IMR-90 (cell line): ENCODE results near the gene TIMM9. TPM values are rescaled to one million over a fixed set of nuclear protein-coding genes. Genes with fewer than 3 reads are reported as not detected.

Experiments used
- ATAC-seq: fragments of 200-7000 bp; cut with Tn5 transposase; 2 replicates; pipeline ENCODE4 v1.9.1; 2020; ENCODE audit warnings: low read depth, mild to moderate bottlenecking, moderate library complexity
- BruUV-seq: library from RNA; stranded (reverse); fragments of 400-500 nt; replicated peaks from 2 replicates; lab custom pipeline; 2021; lab: Mats Ljungman, UMichigan
- CTCF ChIA-PET: fragments of 300-600 bp; formaldehyde crosslinking; extraction: SDS; loops from one replicate; lab custom pipeline; 2021; ENCODE audit warnings: antibody characterized with exemption; lab: Yijun Ruan, JAX
- POLR2A ChIA-PET: fragments of 300-600 bp; sonication (Branson Sonifier 250); formaldehyde crosslinking; loops from one replicate; lab custom pipeline; 2022; ENCODE audit warnings: antibody characterized with exemption; ENCODE audit not compliant: unreplicated experiment; lab: Charles Lee
- DNase-seq: peaks from one replicate; pipeline ENCODE4 v3.0.0; 2013
- H2AFZ ChIP-seq: replicated peaks from 2 replicates; pipeline ENCODE3; 2013; ENCODE audit warnings: low read length, mild to moderate bottlenecking; ENCODE audit not compliant: poor library complexity
- H2AK5ac ChIP-seq: 2 replicates; pipeline ENCODE4 v1.6.1; 2013; ENCODE audit warnings: low read depth, low read length, inconsistent platforms
- H2AK9ac ChIP-seq: replicated peaks from 2 replicates; pipeline ENCODE3; 2013; ENCODE audit warnings: mild to moderate bottlenecking, low read depth, low read length, moderate library complexity; ENCODE audit not compliant: poor library complexity
- H2BK120ac ChIP-seq: 2 replicates; pipeline ENCODE4 v1.6.1; 2013; ENCODE audit warnings: low read depth, low read length, inconsistent platforms
- H2BK15ac ChIP-seq: 3 replicates; pipeline ENCODE4 v1.6.1; 2013; ENCODE audit warnings: low read depth, low read length, inconsistent platforms
- H2BK20ac ChIP-seq: 2 replicates; pipeline ENCODE4 v1.6.1; 2013; ENCODE audit warnings: low read depth, mild to moderate bottlenecking, inconsistent platforms, low read length, moderate library complexity
- H2BK5ac ChIP-seq: 2 replicates; pipeline ENCODE4 v1.6.1; 2013; ENCODE audit warnings: mild to moderate bottlenecking, low read depth, low read length, inconsistent platforms; ENCODE audit not compliant: poor library complexity, severe bottlenecking
- H3K14ac ChIP-seq: replicated peaks from 2 replicates; pipeline ENCODE4 v1.6.1; 2013; ENCODE audit warnings: low read depth, low read length, inconsistent platforms
- H3K18ac ChIP-seq: 2 replicates; pipeline ENCODE4 v1.6.1; 2013; ENCODE audit warnings: low read depth, low read length, control low read depth
- H3K23ac ChIP-seq: 2 replicates; pipeline ENCODE4 v1.6.1; 2013; ENCODE audit warnings: low read depth, low read length, inconsistent platforms
- H3K27ac ChIP-seq: 2 replicates; pipeline ENCODE4 v1.5.1; 2013; ENCODE audit warnings: mild to moderate bottlenecking, control low read depth, low read length; ENCODE audit not compliant: insufficient read depth
- H3K27me3 ChIP-seq: 2 replicates; pipeline ENCODE4 v1.6.1; 2013; ENCODE audit warnings: low read length; ENCODE audit not compliant: control insufficient read depth, insufficient read depth
- H3K36me3 ChIP-seq: 2 replicates; pipeline ENCODE4 v1.6.1; 2013; ENCODE audit warnings: low read length, mixed read lengths; ENCODE audit not compliant: control insufficient read depth, insufficient read depth
- H3K4ac ChIP-seq: 2 replicates; pipeline ENCODE4 v1.6.1; 2013; ENCODE audit warnings: low read depth, low read length, inconsistent platforms
- H3K4me1 ChIP-seq: 2 replicates; pipeline ENCODE4 v1.6.1; 2013; ENCODE audit warnings: low read length, mixed read lengths; ENCODE audit not compliant: control insufficient read depth, insufficient read depth
- H3K4me2 ChIP-seq: 2 replicates; pipeline ENCODE4 v1.6.1; 2013; ENCODE audit warnings: low read depth, mild to moderate bottlenecking, control low read depth, low read length, moderate library complexity
- H3K4me3 ChIP-seq: 2 replicates; pipeline ENCODE4 v1.5.1; 2013; ENCODE audit warnings: low read depth, mild to moderate bottlenecking, control low read depth, low read length, moderate library complexity; ENCODE audit not compliant: insufficient read depth
- H3K56ac ChIP-seq: 2 replicates; pipeline ENCODE4 v1.6.1; 2013; ENCODE audit warnings: low read length, inconsistent platforms; ENCODE audit not compliant: insufficient read depth; ENCODE audit errors: extremely low read depth
- H3K79me1 ChIP-seq, 2 experiments: 2 replicates each; pipeline ENCODE4 v1.6.1; 2013; ENCODE audit warnings: low read length in 2 of 2, inconsistent platforms in 1 of 2, low read depth in 1 of 2
- H3K9ac ChIP-seq: 2 replicates; pipeline ENCODE4 v1.6.1; 2013; ENCODE audit warnings: low read depth, low read length, control low read depth
- H3K9me1 ChIP-seq: 2 replicates; pipeline ENCODE4 v1.6.1; 2013; ENCODE audit warnings: low read length, inconsistent platforms; ENCODE audit not compliant: insufficient read depth
- H3K9me3 ChIP-seq: 2 replicates; pipeline ENCODE4 v1.6.1; 2013; ENCODE audit warnings: low read length; ENCODE audit not compliant: control insufficient read depth, insufficient read depth
- H4K20me1 ChIP-seq: 2 replicates; pipeline ENCODE4 v1.6.1; 2013; ENCODE audit warnings: low read length, inconsistent platforms; ENCODE audit not compliant: insufficient read depth
- H4K5ac ChIP-seq: 2 replicates; pipeline ENCODE4 v1.6.1; 2013; ENCODE audit warnings: mild to moderate bottlenecking, low read depth, low read length, control low read depth
- H4K8ac ChIP-seq, 2 experiments: 2 replicates each; pipeline ENCODE4 v1.6.1; 2013; ENCODE audit warnings: low read depth in 2 of 2, low read length in 2 of 2, control low read depth in 1 of 2, inconsistent platforms in 1 of 2
- H4K91ac ChIP-seq: 2 replicates; pipeline ENCODE4 v1.6.1; 2013; ENCODE audit warnings: low read depth, low read length, inconsistent platforms; ENCODE audit not compliant: insufficient read depth
- CHD1 ChIP-seq: IDR thresholded peaks from 2 replicates; pipeline ENCODE4 v1.6.1; 2012; ENCODE audit warnings: low read depth, low read length, improper control_type of control experiment
- ELK1 ChIP-seq: fragments of 150-350 bp; IDR thresholded peaks from 2 replicates; pipeline ENCODE4 v1.6.1; 2016; ENCODE audit warnings: low read depth, mild to moderate bottlenecking, low read length, moderate library complexity, borderline replicate concordance
- FOS ChIP-seq: fragments of 150-350 bp; IDR thresholded peaks from 2 replicates; pipeline ENCODE4 v1.6.1; 2016; ENCODE audit warnings: low read depth, low read length
- MAFK ChIP-seq: IDR thresholded peaks from 2 replicates; pipeline ENCODE4 v1.6.1; 2012; ENCODE audit warnings: low read depth, low read length, improper control_type of control experiment
- MXI1 ChIP-seq: IDR thresholded peaks from 2 replicates; pipeline ENCODE4 v1.6.1; 2012; ENCODE audit warnings: low read depth, mild to moderate bottlenecking, low read length, moderate library complexity, borderline replicate concordance
- POLR2A ChIP-seq: IDR thresholded peaks from 2 replicates; pipeline ENCODE4 v1.6.1; 2012; ENCODE audit warnings: mild to moderate bottlenecking, low read depth, low read length
- USF2 ChIP-seq: fragments of 150-350 bp; IDR thresholded peaks from 2 replicates; pipeline ENCODE4 v1.6.1; 2017; ENCODE audit warnings: mild to moderate bottlenecking, antibody characterized with exemption, low read length, low read depth
- WGBS, 2 experiments: methylation state at CpG; one replicate each; pipeline versions ENCODE4 v1.1.5 to v1.1.7; 2013; ENCODE audit warnings: missing lambda C conversion rate in 2 of 2; ENCODE audit not compliant: insufficient read length in 1 of 2; ENCODE audit errors: extremely low coverage in 2 of 2; 5-methylcytosine and 5-hydroxymethylcytosine counted together
- dilution Hi-C: fragments of 300-500 bp; cut with HindIII; formaldehyde crosslinking; loops from one replicate; pipeline ENCODE4 v1.14.3; 2018; ENCODE audit warnings: low sequenced_read_pairs; ENCODE audit not compliant: unreplicated experiment
- in situ Hi-C: fragments of 300-500 bp; cut with MboI; formaldehyde crosslinking; loops from 3 replicates; pipeline ENCODE4 v1.14.3; 2019; ENCODE audit warnings: low sequenced_read_pairs, inconsistent platforms, mixed read lengths
- intact Hi-C: fragments of 100-400 bp; cut with micrococcal nuclease; formaldehyde crosslinking; loops from 2 replicates; pipeline ENCODE4 v1.10.0; 2022
- polyA plus RNA-seq, 3 experiments: library from polyadenylated mRNA; depleted of rRNA; stranded (reverse); fragments of >200 nt; gene quantifications; 2 replicates each; pipeline ENCODE4 v1.2.3, GENCODE V29; 2012; ENCODE audit warnings: low replicate concordance in 1 of 3
- total RNA-seq: library from RNA; depleted of rRNA; stranded (reverse); fragments of >200 nt; gene quantifications from 2 replicates; pipeline ENCODE4 v1.2.3, GENCODE V29; 2012

Gene TIMM9
- total and polyA plus RNA-seq, 2 of the 4 experiments (the other 2 are of a cell fraction): 23.7 to 27.8 TPM

- H3K56ac ChIP-seq: no peak overlapping the region
- POLR2A ChIA-PET: no interaction called here
- H3K9me1 ChIP-seq: peaks cover 4% of the 10 kb centered on the region
- DNase-seq: no peak
- H3K9me3 ChIP-seq: no peaks in the 10 kb centered on the region
- no peak overlapping the region for H3K4me3 ChIP-seq
- H3K4ac ChIP-seq: no peak overlapping the region
- no peak overlapping the region for H4K5ac ChIP-seq
- TF ChIP-seq POLR2A (no peak), MXI1 (no peak), ELK1 (no peak), USF2 (no peak), MAFK (no peak), CHD1 (no peak), FOS (no peak)
- no peak overlapping the region for H2BK20ac ChIP-seq
- peaks cover 10% of the 10 kb centered on the region for H3K36me3 ChIP-seq
- H3K27me3 ChIP-seq: no peaks in the 10 kb centered on the region
- no peak overlapping the region for H3K9ac ChIP-seq
- H4K91ac ChIP-seq: no peak overlapping the region
- no peak overlapping the region for H3K18ac ChIP-seq
- H4K8ac ChIP-seq: no peak overlapping the region
- H2AK5ac ChIP-seq: no peak overlapping the region
- no peak overlapping the region for H3K4me2 ChIP-seq
- dilution Hi-C loops (no loop called here), in situ Hi-C loops (no loop called here), intact Hi-C loops (no loop called here)
- H3K79me1 ChIP-seq: no peaks in the 10 kb centered on the region
- 0 out of 2 replicates have a peak, but pooled peaks cover 2% of the 10 kb centered on the region for H3K4me1 ChIP-seq
- no peak overlapping the region for H2AK9ac ChIP-seq
- no peak overlapping the region for H2BK5ac ChIP-seq
- no peak overlapping the region for H3K23ac ChIP-seq
- CTCF ChIA-PET: interaction anchor here (0.8 kb wide), 1 partner anchor 13 kb away, joined by 3 read pairs; no protein-coding TSS in a partner anchor
- no peak for ATAC-seq
- H2BK15ac ChIP-seq: no peak overlapping the region
- H2BK120ac ChIP-seq: no peak overlapping the region
- WGBS, 2 experiments: 80% methylated on average over 1 of the region's 1 CpG; no CpG with 5 or more reads in 1 of the 2 experiments
- no TSS peak for BruUV-seq
- H4K20me1 ChIP-seq: no peaks in the 10 kb centered on the region
- no peak overlapping the region for H3K27ac ChIP-seq
- H2AFZ ChIP-seq: no peak overlapping the region
- no peak overlapping the region for H3K14ac ChIP-seq
These were observed 39.1 kb upstream of the TIMM9 start for GRCh38 chr14:58466459-58466858.
